K562 (cell line): ENCODE results near the gene NOSTRIN. TPM values are rescaled to one million over a fixed set of nuclear protein-coding genes. Genes with fewer than 3 reads are reported as not detected.
A peak's percentile ranks its signal among the peaks of the same experiment; 100 is the strongest.

Experiments used
- ARHGAP35 ChIP-seq: fragments of 450-650 bp; IDR thresholded peaks from 2 replicates; pipeline ENCODE4 v1.6.1; 2018; ENCODE audit not compliant: partially characterized antibody
- ARID3A ChIP-seq: IDR thresholded peaks from 2 replicates; pipeline ENCODE4 v1.6.1; 2012; ENCODE audit warnings: low read depth, low read length, improper control_type of control experiment, borderline replicate concordance
- BCL6 ChIP-seq: fragments of 250-450 bp; sonication (Bioruptor Pico); IDR thresholded peaks from 2 replicates; pipeline ENCODE4 v1.4.0; 2020
- CGGBP1 ChIP-seq: fragments of 250-450 bp; sonication (Bioruptor Pico); IDR thresholded peaks from 2 replicates; pipeline ENCODE4 v1.9.0; 2021; ENCODE audit warnings: mild to moderate bottlenecking
- CHD1 ChIP-seq: fragments of 200-600 bp; sonication (generic); IDR thresholded peaks from one replicate; pipeline ENCODE4 v1.6.1; 2012; ENCODE audit warnings: mild to moderate bottlenecking, moderate library complexity, low read length, inconsistent platforms
- EHMT2 ChIP-seq: fragments of 450-650 bp; IDR thresholded peaks from 2 replicates; pipeline ENCODE4 v1.6.1; 2018; ENCODE audit warnings: antibody characterized with exemption
- EP300 ChIP-seq: IDR thresholded peaks from 2 replicates; pipeline ENCODE4 v1.6.1; 2012; ENCODE audit warnings: low read length, improper control_type of control experiment
- FOS ChIP-seq: IDR thresholded peaks from 3 replicates; pipeline ENCODE4 v1.6.1; 2011; ENCODE audit not compliant: insufficient read length; ENCODE audit errors: extremely low read depth
- GTF3C2 ChIP-seq: IDR thresholded peaks from 3 replicates; pipeline ENCODE4 v1.6.1; 2011; ENCODE audit warnings: borderline replicate concordance, mild to moderate bottlenecking, moderate library complexity; ENCODE audit not compliant: insufficient read length; ENCODE audit errors: extremely low read depth
- HOXB6 ChIP-seq: fragments of 250-450 bp; sonication (Bioruptor Pico); IDR thresholded peaks from 2 replicates; pipeline ENCODE4 v1.5.1; 2022; ENCODE audit warnings: mild to moderate bottlenecking, borderline replicate concordance
- ILF3 ChIP-seq: fragments of 450-650 bp; IDR thresholded peaks from 2 replicates; pipeline ENCODE4 v1.6.1; 2018; ENCODE audit warnings: antibody characterized with exemption, mild to moderate bottlenecking, moderate library complexity, borderline replicate concordance
- KLF16 ChIP-seq: IDR thresholded peaks from 2 replicates; pipeline ENCODE4 v1.6.1; 2016; ENCODE audit warnings: antibody characterized with exemption
- NR1H2 ChIP-seq: sonication (generic); formaldehyde crosslinking; IDR thresholded peaks from 2 replicates; pipeline ENCODE4 v1.4.0; 2020; ENCODE audit warnings: mild to moderate bottlenecking, missing genetic modification reagents
- NRF1 ChIP-seq, 2 experiments: fragments of 450-650 bp; IDR thresholded peaks in 1 of 2; conservative IDR thresholded peaks in 1 of 2; 2 replicates each; pipeline ENCODE4 v1.6.1; 2014; ENCODE audit warnings: mild to moderate bottlenecking in 2 of 2
- POLR2AphosphoS5 ChIP-seq: IDR thresholded peaks from 2 replicates; pipeline ENCODE4 v1.6.1; 2011; ENCODE audit warnings: mild to moderate bottlenecking, low read depth, low read length, moderate library complexity; ENCODE audit not compliant: control insufficient read depth, insufficient read depth
- RBBP5 ChIP-seq: fragments of 200-600 bp; sonication (generic); IDR thresholded peaks from 2 replicates; pipeline ENCODE4 v1.6.1; 2012; ENCODE audit warnings: borderline replicate concordance, mild to moderate bottlenecking, low read length, control low read depth, inconsistent platforms; ENCODE audit not compliant: insufficient read depth, poor library complexity, severe bottlenecking
- RBM22 ChIP-seq: fragments of 200-400 bp; formaldehyde crosslinking; IDR thresholded peaks from 2 replicates; pipeline ENCODE4 v1.6.1; 2018; ENCODE audit warnings: low read length, low read depth; ENCODE audit not compliant: poor library complexity, severe bottlenecking
- RHOXF2B ChIP-seq: fragments of 250-450 bp; sonication (Bioruptor Pico); conservative IDR thresholded peaks from 2 replicates; pipeline ENCODE4 v1.5.1; 2021
- SIRT6 ChIP-seq: IDR thresholded peaks from one replicate; pipeline ENCODE4 v1.6.1; 2012; ENCODE audit warnings: low read depth, mild to moderate bottlenecking, control low read depth, inconsistent platforms, low read length, moderate library complexity
- SOX6 ChIP-seq: fragments of 450-650 bp; IDR thresholded peaks from 2 replicates; pipeline ENCODE4 v1.6.1; 2014; ENCODE audit warnings: mild to moderate bottlenecking
- THAP7 ChIP-seq: fragments of 250-450 bp; sonication (Bioruptor Pico); IDR thresholded peaks from 2 replicates; pipeline ENCODE4 v1.5.0; 2021
- ZNF274 ChIP-seq: IDR thresholded peaks from 2 replicates; pipeline ENCODE4 v1.6.1; 2011; ENCODE audit warnings: low read depth, mild to moderate bottlenecking, low read length, moderate library complexity, borderline replicate concordance
- ZNF408 ChIP-seq: fragments of 250-450 bp; sonication (Bioruptor Pico); IDR thresholded peaks from 2 replicates; pipeline ENCODE4 v1.4.0; 2020; ENCODE audit warnings: low read depth, mild to moderate bottlenecking, moderate library complexity
- ZNF41 ChIP-seq: fragments of 250-450 bp; sonication (Bioruptor Pico); conservative IDR thresholded peaks from 2 replicates; pipeline ENCODE4 v1.4.0; 2020; ENCODE audit warnings: mild to moderate bottlenecking
- ZNF445 ChIP-seq: fragments of 250-450 bp; sonication (Bioruptor Pico); IDR thresholded peaks from 2 replicates; pipeline ENCODE4 v1.4.0; 2020; ENCODE audit warnings: low read depth, mild to moderate bottlenecking, moderate library complexity
- polyA plus RNA-seq, 8 experiments: library from polyadenylated mRNA; depleted of rRNA in 4 of 8; stranded (reverse) in 5 of 8; unstranded in 3 of 8; fragments of >200 nt; fragmentation: Nextera tagmentation in 2 of 8; fragmentation: Illumina TruSeq in 1 of 8; extraction: Ambion mirVana in 2 of 8; extraction: Trizol in 1 of 8; gene quantifications; 2 replicates each; pipeline versions ENCODE4 v1.2.1 to v1.2.3, GENCODE V29; 2011 to 2014; ENCODE audit warnings: inconsistent platforms in 1 of 8, missing spikeins in 1 of 8
- total RNA-seq, 7 experiments: library from RNA; depleted of rRNA in 6 of 7; stranded (reverse); fragments of >200 nt in 6 of 7; fragmentation: Illumina TruSeq in 2 of 7; extraction: Trizol in 2 of 7; gene quantifications; 2 replicates each; pipeline versions ENCODE4 v1.2.1 to v1.2.3, GENCODE V29; 2011 to 2021; ENCODE audit warnings: low replicate concordance in 1 of 7

The NOSTRIN gene
- total and polyA plus RNA-seq, 9 of the 15 experiments (the other 6 are each of a cell fraction or from before 2014, with no cell fraction given) = 26.7 to 82.9 (median 56.3) TPM

- no peak for TF ChIP-seq GTF3C2
- TF ChIP-seq RBBP5 = no peak
- TF ChIP-seq ARHGAP35 = no peak
- no peak for TF ChIP-seq ZNF41 (CRISPR knock-in tag)
- TF ChIP-seq ARID3A = peak; percentile 98
- TF ChIP-seq CHD1 = no peak
- no peak for TF ChIP-seq NR1H2 (CRISPR knock-in tag)
- peak; percentile 10 to 39; a peak in 1 of 4 replicates for TF ChIP-seq NRF1 (conservative IDR thresholded peaks at IDR 0.05 in 1 of 2, IDR thresholded peaks at IDR 0.05 in 1 of 2)
- TF ChIP-seq BCL6 (CRISPR knock-in tag) = no peak
- TF ChIP-seq ILF3 = no peak
- no peak for TF ChIP-seq RHOXF2B (CRISPR knock-in tag)
- TF ChIP-seq SOX6 = peak; percentile 94
- TF ChIP-seq ZNF445 (CRISPR knock-in tag) = no peak
- TF ChIP-seq FOS = peak; percentile 72
- TF ChIP-seq HOXB6 = no peak
- TF ChIP-seq EP300 = peak; percentile 95
- peak; percentile 98 for TF ChIP-seq POLR2AphosphoS5
- no peak for TF ChIP-seq ZNF408 (CRISPR knock-in tag)
- no peak for TF ChIP-seq RBM22
- TF ChIP-seq KLF16 = peak; percentile 91
- no peak for TF ChIP-seq SIRT6
- TF ChIP-seq EHMT2 = peak; percentile 88
- TF ChIP-seq ZNF274 = 0 out of 2 replicates have a peak, but pooled peaks have one; percentile 51
- no peak for TF ChIP-seq CGGBP1
- no peak for TF ChIP-seq THAP7
These were observed 49.4 kb downstream of the NOSTRIN start (continued) for GRCh38 chr2:168851674-168852320.
